Activated CD4-positive, alpha-beta memory T cell treated with anti-CD3 and anti-CD28 coated beads for 36 hours (primary cell): ENCODE data around the gene SLC6A12. TPM values are rescaled to one million over a fixed set of nuclear protein-coding genes. Genes with fewer than 3 reads are reported as not detected.
"Not testable (repeated sequence)": the region's sequence is repeated elsewhere in the genome, so short reads cannot be mapped to it uniquely, and the experiment has no call there.

ENCODE experiments used
- CTCF ChIA-PET: fragments of 350-600 bp; sonication (Branson Sonifier 250); formaldehyde crosslinking; loops from one replicate; lab custom pipeline; 2021; ENCODE audit warnings: antibody characterized with exemption, inconsistent platforms; lab: Charles Lee
- POLR2A ChIA-PET: fragments of 350-600 bp; sonication (Branson Sonifier 250); formaldehyde crosslinking; loops from one replicate; lab custom pipeline; 2021; ENCODE audit warnings: antibody characterized with exemption; lab: Charles Lee
- DNase-seq: peaks from one replicate; pipeline ENCODE4 v3.0.0-alpha.2; 2020
- H3K27ac Mint-ChIP-seq: one replicate; pipeline ENCODE4 v1.8.0; 2021; ENCODE audit warnings: mixed read lengths
- H3K27me3 Mint-ChIP-seq: one replicate; pipeline ENCODE4 v1.8.0; 2021; ENCODE audit warnings: mixed read lengths
- H3K36me3 Mint-ChIP-seq: one replicate; pipeline ENCODE4 v1.8.0; 2021; ENCODE audit warnings: mixed read lengths
- H3K4me1 Mint-ChIP-seq: one replicate; pipeline ENCODE4 v1.8.0; 2021; ENCODE audit warnings: low read depth, mixed read lengths
- H3K4me3 Mint-ChIP-seq: one replicate; pipeline ENCODE4 v1.8.0; 2021; ENCODE audit warnings: mild to moderate bottlenecking, mixed read lengths
- H3K9me3 Mint-ChIP-seq: one replicate; pipeline ENCODE4 v1.8.0; 2021; ENCODE audit warnings: mixed read lengths
- intact Hi-C: fragments of 100-400 bp; cut with micrococcal nuclease; formaldehyde crosslinking; loops from one replicate; pipeline ENCODE4 v1.15.1; 2023
- total RNA-seq, 2 experiments: library from RNA; stranded (reverse); gene quantifications; one replicate each; pipeline ENCODE4 v1.2.3, GENCODE V29; 2021

SLC6A12 gene
- total RNA-seq, 2 experiments from 2014 or later: 0.43 TPM; not detected in 1

- intact Hi-C loops: no loop called here
- POLR2A ChIA-PET: no interaction called here
- CTCF ChIA-PET: interaction anchor here (0.9 to 1.8 kb wide), 3 partner anchors 10 to 30 kb away, joined by 3 to 8 read pairs (median 4); no protein-coding TSS in a partner anchor
These were observed 24.4 kb downstream of the SLC6A12 start for GRCh38 chr12:189622-189962.

DNA sequence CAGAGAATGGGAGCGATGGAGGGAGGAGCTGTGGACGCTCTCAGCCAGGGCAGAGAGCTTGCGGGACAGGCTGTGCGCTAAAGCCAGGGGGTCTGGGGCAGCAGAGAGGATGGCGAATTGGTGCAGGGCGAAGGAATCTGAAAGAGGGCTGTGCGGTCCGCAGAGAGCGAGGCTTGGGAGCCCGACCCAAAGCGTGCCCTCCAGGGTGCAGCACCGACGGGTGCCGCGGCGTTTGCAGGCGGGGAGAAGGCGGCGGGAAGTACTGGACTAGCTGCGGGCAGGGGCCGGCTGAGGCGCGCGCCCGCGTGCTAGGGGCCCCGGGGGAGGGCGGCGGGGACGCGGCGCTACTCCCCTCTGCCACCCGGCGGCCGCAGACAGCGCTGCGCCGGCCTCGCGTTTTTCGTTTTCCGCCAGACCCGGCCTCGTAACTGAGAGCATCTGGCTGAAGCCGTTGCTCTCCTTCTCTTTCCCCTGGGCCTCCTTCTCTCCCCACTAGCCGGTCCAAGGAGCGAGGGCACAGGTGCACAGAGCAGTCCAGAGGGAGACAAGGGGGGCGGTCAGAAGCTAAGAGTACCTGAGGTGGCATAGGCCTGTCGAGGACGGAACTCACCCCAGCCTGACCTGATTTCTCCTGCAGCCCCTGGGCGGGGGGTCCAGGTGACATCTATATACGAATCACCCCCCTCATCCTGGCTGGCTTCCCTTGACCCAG is 24.9 kb downstream of the SLC6A12 start:
- H3K4me1 Mint-ChIP-seq: peaks cover 4% of the 10 kb centered on the region
- no peaks in the 10 kb centered on the region for H3K36me3 Mint-ChIP-seq
- no peak overlapping the region for H3K27ac Mint-ChIP-seq
- peaks cover 32% of the 10 kb centered on the region for H3K27me3 Mint-ChIP-seq
- peak; percentile 61 for DNase-seq
- H3K9me3 Mint-ChIP-seq: no peaks in the 10 kb centered on the region
- POLR2A ChIA-PET: no interaction called here
- intact Hi-C loops: no loop called here
- CTCF ChIA-PET: interaction anchor here (0.8 to 1.8 kb wide), 5 partner anchors 10 to 30 kb away, joined by 3 to 8 read pairs (median 3); no protein-coding TSS in a partner anchor
- peak overlapping the region; percentile 70 for H3K4me3 Mint-ChIP-seq

More at GRCh38 chr12:189622-189962, 24.4 kb downstream of the SLC6A12 start:
- peaks cover 4% of the 10 kb centered on the region for H3K4me1 Mint-ChIP-seq
- no peaks in the 10 kb centered on the region for H3K36me3 Mint-ChIP-seq
- H3K27me3 Mint-ChIP-seq: peaks cover 32% of the 10 kb centered on the region
- no peaks in the 10 kb centered on the region for H3K9me3 Mint-ChIP-seq
- no peak overlapping the region for H3K4me3 Mint-ChIP-seq
- no peak for DNase-seq
- H3K27ac Mint-ChIP-seq: no peak overlapping the region

DNA sequence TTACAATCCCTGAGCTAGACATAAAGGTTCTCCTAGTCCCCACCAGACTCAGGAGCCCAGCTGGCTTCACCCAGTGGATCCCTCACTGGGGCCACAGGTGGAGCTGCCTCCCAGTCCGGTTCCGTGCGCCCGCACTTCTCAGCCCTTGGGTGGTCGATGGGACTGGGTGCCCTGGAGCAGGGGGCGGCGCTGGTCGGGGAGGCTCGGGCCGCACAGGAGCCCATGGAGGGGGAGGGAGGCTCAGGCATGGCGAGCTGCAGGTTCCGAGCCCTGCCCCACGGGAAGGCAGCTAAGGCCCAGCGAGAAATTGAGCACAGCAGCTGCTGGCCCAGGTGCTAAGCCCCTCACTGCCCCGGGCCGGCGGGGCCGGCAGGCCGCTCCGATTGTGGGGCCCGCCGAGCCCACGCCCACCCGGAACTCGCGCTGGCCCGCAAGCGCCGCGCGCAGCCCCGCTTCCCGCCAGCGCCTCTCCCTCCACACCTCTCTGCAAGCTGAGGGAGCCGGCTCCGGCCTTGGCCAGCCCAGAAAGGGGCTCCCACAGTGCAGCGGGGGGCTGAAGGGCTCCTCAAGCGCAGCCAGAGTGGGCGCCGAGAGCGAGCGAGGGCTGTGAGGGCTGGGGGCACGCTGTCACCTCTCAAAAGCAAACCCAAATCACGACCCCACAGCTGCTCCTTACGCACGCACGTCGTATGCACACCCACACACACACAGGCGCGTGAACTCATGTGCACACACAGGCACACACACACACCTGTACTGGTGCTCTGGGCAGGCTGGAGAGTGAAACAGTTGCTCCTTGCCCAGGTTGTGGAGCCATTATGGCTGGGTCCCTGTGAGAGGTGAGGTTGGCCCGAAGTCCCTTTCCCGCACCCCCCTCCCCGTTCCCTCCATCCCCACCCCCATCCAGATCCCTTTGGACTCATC is 25.7 kb downstream of the SLC6A12 start:
- intact Hi-C loops, H3K4me1 Mint-ChIP-seq, H3K36me3 Mint-ChIP-seq, H3K27ac Mint-ChIP-seq, H3K9me3 Mint-ChIP-seq, DNase-seq, POLR2A ChIA-PET: not testable (repeated sequence)
- peaks cover 32% of the 10 kb centered on the region for H3K27me3 Mint-ChIP-seq
- CTCF ChIA-PET: interaction anchor here (0.5 to 1.8 kb wide), 6 partner anchors 11 to 118 kb away, joined by 3 to 8 read pairs (median 3); no protein-coding TSS in a partner anchor
- peak overlapping the region; percentile 70 for H3K4me3 Mint-ChIP-seq

GRCh38 chr12:186006-186625 is 27.8 kb downstream of the SLC6A12 start:
- Mint-ChIP-seq H3K27me3 (peaks cover 24% of the 10 kb centered on the region), H3K36me3 (no peaks in the 10 kb centered on the region), H3K4me3 (no peak overlapping the region), H3K9me3 (no peaks in the 10 kb centered on the region), H3K4me1 (peaks cover 4% of the 10 kb centered on the region), H3K27ac (no peak overlapping the region)
- ChIA-PET CTCF (no interaction called here), POLR2A (no interaction called here)
- DNase-seq: no peak
- intact Hi-C loops: no loop called here

- POLR2A ChIA-PET: no interaction called here
- H3K9me3 Mint-ChIP-seq: no peaks in the 10 kb centered on the region
- DNase-seq: no peak
- intact Hi-C loops: no loop called here
- H3K4me3 Mint-ChIP-seq: no peak overlapping the region
- H3K27ac Mint-ChIP-seq: no peak overlapping the region
- H3K4me1 Mint-ChIP-seq: peaks cover 4% of the 10 kb centered on the region
- CTCF ChIA-PET: no interaction called here
- no peaks in the 10 kb centered on the region for H3K36me3 Mint-ChIP-seq
- H3K27me3 Mint-ChIP-seq: peaks cover 22% of the 10 kb centered on the region
These were observed 28.4 kb downstream of the SLC6A12 start for GRCh38 chr12:185576-185955.

- no peak overlapping the region for H3K27ac Mint-ChIP-seq
- ChIA-PET POLR2A (no interaction called here), CTCF (no interaction called here)
- peaks cover 4% of the 10 kb centered on the region for H3K4me1 Mint-ChIP-seq
- intact Hi-C loops: no loop called here
- no peak overlapping the region for H3K4me3 Mint-ChIP-seq
- DNase-seq: no peak
- no peaks in the 10 kb centered on the region for H3K36me3 Mint-ChIP-seq
- H3K27me3 Mint-ChIP-seq: peaks cover 17% of the 10 kb centered on the region
- no peaks in the 10 kb centered on the region for H3K9me3 Mint-ChIP-seq
These were observed 29.0 kb downstream of the SLC6A12 start for GRCh38 chr12:184811-185575.

DNA sequence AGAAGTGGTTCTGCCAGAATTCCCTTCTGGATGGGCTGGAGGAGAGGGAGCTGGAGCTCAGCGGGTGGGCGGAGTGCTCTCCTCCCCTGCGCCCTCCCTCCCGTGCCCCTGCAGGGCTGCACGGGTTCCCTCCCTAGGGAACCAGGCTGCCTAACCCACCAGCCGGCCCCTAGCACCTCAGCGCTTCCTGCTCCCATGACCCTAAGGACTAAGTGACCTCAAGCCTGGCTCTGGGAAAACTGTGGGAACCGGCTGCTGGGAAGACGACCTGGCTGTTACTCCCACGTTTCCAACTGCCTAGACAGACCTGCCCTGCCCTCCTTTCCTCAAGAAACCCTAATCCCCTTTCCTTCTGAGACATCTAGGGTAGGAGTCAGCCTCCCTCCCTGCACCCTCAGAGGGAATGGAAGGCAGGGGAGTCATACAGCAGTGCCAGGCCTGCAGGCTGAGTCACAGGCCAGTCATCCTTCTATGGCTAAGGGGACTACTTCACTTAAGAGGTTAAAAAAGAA is 31.5 kb downstream of the SLC6A12 start:
- Mint-ChIP-seq H3K27ac (no peak overlapping the region), H3K36me3 (no peaks in the 10 kb centered on the region), H3K27me3 (peaks cover 11% of the 10 kb centered on the region), H3K4me1 (no peaks in the 10 kb centered on the region), H3K4me3 (no peak overlapping the region), H3K9me3 (no peaks in the 10 kb centered on the region)
- intact Hi-C loops: no loop called here
- ChIA-PET POLR2A (no interaction called here), CTCF (no interaction called here)
- DNase-seq: no peak

GRCh38 chr12:181921-182320 is 32.0 kb downstream of the SLC6A12 start:
- intact Hi-C loops: no loop called here
- Mint-ChIP-seq H3K4me1 (no peaks in the 10 kb centered on the region), H3K4me3 (no peak overlapping the region), H3K27ac (no peak overlapping the region), H3K27me3 (peaks cover 11% of the 10 kb centered on the region), H3K9me3 (no peaks in the 10 kb centered on the region), H3K36me3 (no peaks in the 10 kb centered on the region)
- ChIA-PET POLR2A (no interaction called here), CTCF (no interaction called here)
- no peak for DNase-seq

DNA sequence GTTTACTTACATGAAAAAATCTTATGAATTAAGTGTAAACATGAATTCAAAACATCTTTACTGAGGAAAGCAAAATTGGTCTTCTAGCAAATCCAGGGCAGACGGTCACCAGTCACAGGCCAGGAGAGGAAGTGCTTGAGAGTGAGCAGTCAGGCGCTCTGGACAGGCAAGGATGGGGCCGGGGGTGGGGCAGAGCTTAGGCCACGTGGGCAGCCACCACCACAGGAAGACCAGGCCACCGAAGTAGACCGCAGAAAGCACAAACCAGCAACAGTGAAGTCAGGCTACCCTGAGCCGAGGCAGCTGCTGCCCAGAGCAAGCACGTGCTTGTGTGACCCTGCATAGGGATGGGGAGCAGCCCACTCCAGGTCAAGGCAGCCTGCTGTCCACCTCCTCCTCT is 33.5 kb downstream of the SLC6A12 start:
- DNase-seq: no peak
- H3K27ac Mint-ChIP-seq: no peak overlapping the region
- ChIA-PET POLR2A (no interaction called here), CTCF (no interaction called here)
- intact Hi-C loops: no loop called here
- peaks cover 11% of the 10 kb centered on the region for H3K27me3 Mint-ChIP-seq
- no peaks in the 10 kb centered on the region for H3K4me1 Mint-ChIP-seq
- no peaks in the 10 kb centered on the region for H3K36me3 Mint-ChIP-seq
- no peaks in the 10 kb centered on the region for H3K9me3 Mint-ChIP-seq
- no peak overlapping the region for H3K4me3 Mint-ChIP-seq

- DNase-seq: no peak
- Mint-ChIP-seq H3K27me3 (peaks cover 11% of the 10 kb centered on the region), H3K4me3 (no peak overlapping the region), H3K9me3 (no peaks in the 10 kb centered on the region), H3K36me3 (no peaks in the 10 kb centered on the region), H3K4me1 (no peaks in the 10 kb centered on the region), H3K27ac (no peak overlapping the region)
- intact Hi-C loops: no loop called here
- ChIA-PET POLR2A (no interaction called here), CTCF (interaction anchor here (0.8 to 1.3 kb wide), 2 partner anchors 9 to 40 kb away, joined by 4 read pairs; no protein-coding TSS in a partner anchor)
These were observed 34.1 kb downstream of the SLC6A12 start for GRCh38 chr12:179885-180284.

GRCh38 chr12:179131-179884 is 34.6 kb downstream of the SLC6A12 start:
- Mint-ChIP-seq H3K9me3 (no peaks in the 10 kb centered on the region), H3K4me3 (no peak overlapping the region), H3K27ac (no peak overlapping the region), H3K4me1 (no peaks in the 10 kb centered on the region), H3K36me3 (no peaks in the 10 kb centered on the region), H3K27me3 (peaks cover 9% of the 10 kb centered on the region)
- no peak for DNase-seq
- CTCF ChIA-PET: interaction anchor here (0.8 to 1.3 kb wide), 2 partner anchors 10 to 41 kb away, joined by 4 read pairs; no protein-coding TSS in a partner anchor
- POLR2A ChIA-PET: no interaction called here
- intact Hi-C loops: no loop called here
